ENCODE measurements around the gene PLPPR4.

PLPPR4 gene

DNA sequence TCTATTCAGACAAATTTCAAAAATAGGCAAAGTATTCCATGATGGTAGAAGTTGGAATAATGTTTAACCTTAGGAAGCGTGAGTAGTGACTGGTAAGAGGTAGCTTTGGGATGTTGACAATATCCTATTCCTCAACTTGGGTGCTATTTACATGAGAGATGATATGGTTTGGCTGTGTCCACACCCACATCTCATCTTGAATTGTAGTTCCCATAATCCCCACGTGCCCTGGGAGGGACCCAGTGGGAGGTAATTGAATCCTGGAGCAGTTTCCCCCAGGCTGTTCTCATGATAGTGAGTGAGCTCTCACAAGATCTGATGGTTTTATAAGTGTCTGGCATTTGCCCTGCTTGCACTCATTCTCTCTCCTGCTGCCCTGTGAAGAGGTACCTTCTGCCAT is 67.3 kb downstream of the PLPPR4 start:
- Histone ChIP-seq H3K18ac (ENCODE audit: low read length) (no peak overlapping the region), H3K27ac (ENCODE audit: low read depth, low read length) (no peak overlapping the region), H3K4me3 (ENCODE audit: low read depth, low read length) (no peak overlapping the region), H3K79me2 (ENCODE audit: control insufficient read depth, insufficient read depth, low read length, poor library complexity) (no peaks in the 10 kb centered on the region), H4K91ac (ENCODE audit: low read depth, low read length) (no peak overlapping the region), H3K79me1 (ENCODE audit: low read length) (no peaks in the 10 kb centered on the region), H2BK120ac (ENCODE audit: insufficient read depth, low read length, poor library complexity) (no peak overlapping the region), H3K36me3 (ENCODE audit: control insufficient read depth in 1 of 2, insufficient read depth in 2 of 2, low read length in 2 of 2) (no peaks in the 10 kb centered on the region), H2BK5ac (ENCODE audit: low read depth, low read length, poor library complexity) (no peak overlapping the region), H2BK12ac (ENCODE audit: low read length) (no peak overlapping the region), H3K4ac (ENCODE audit: low read depth, low read length) (no peak overlapping the region), H3K9ac (ENCODE audit: low read length) (no peak overlapping the region), H3K4me2 (ENCODE audit: low read length) (no peak overlapping the region), H4K12ac (ENCODE audit: low read depth, low read length) (no peak overlapping the region), H3K14ac (ENCODE audit: low read length) (no peak overlapping the region), H3K9me3 (ENCODE audit: insufficient read depth, low read depth, low read length) (no peaks in the 10 kb centered on the region), H2AK5ac (ENCODE audit: low read length) (no peak overlapping the region), H3K27me3 (ENCODE audit: insufficient read depth, low read length) (no peaks in the 10 kb centered on the region), H3K4me1 (ENCODE audit: control insufficient read depth in 1 of 2, insufficient read depth in 2 of 2, low read length in 2 of 2) (peaks cover 0 to 3% of the 10 kb centered on the region in 2 experiments), H4K8ac (ENCODE audit: low read depth, low read length) (no peak overlapping the region), H3K23ac (ENCODE audit: low read length) (no peak overlapping the region), H2AFZ (ENCODE audit: insufficient read depth, low read length, poor library complexity) (no peak overlapping the region)
- no CpG with 5 or more reads among the region's 2 CpGs for WGBS (ENCODE audit: extremely low coverage, insufficient coverage, insufficient read length)
- DNase-seq = no peak

DNA sequence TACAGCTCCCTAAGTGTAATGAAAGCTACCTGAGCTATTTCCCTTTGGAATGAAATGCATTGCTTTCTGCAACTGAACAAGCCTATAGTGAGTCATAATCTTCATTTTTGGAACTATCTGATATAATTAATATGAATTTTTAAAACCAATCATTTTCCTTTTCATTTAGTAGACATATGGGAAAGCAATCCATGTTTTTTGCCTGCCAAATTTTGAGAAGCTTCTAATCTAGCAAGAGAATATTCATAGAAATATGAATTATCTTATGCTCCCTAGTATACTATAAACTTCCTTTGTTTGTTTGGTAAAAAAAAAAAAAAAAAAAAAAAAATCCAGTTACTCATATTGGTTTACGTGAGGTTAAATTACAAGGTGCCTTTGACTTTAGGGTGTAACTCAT is 68.3 kb downstream of the PLPPR4 start:
- H4K8ac ChIP-seq (ENCODE audit: low read depth, low read length) = no peak overlapping the region
- no peaks in the 10 kb centered on the region for H3K27me3 ChIP-seq (ENCODE audit: insufficient read depth, low read length)
- no peak overlapping the region for H3K23ac ChIP-seq (ENCODE audit: low read length)
- H3K79me2 ChIP-seq (ENCODE audit: control insufficient read depth, insufficient read depth, low read length, poor library complexity) = no peaks in the 10 kb centered on the region
- H3K9ac ChIP-seq (ENCODE audit: low read length) = no peak overlapping the region
- H3K14ac ChIP-seq (ENCODE audit: low read length) = no peak overlapping the region
- no peaks in the 10 kb centered on the region for H3K4me1 ChIP-seq (ENCODE audit: control insufficient read depth in 1 of 2, insufficient read depth in 2 of 2, low read length in 2 of 2)
- no peaks in the 10 kb centered on the region for H3K79me1 ChIP-seq (ENCODE audit: low read length)
- H3K4ac ChIP-seq (ENCODE audit: low read depth, low read length) = no peak overlapping the region
- H2AK5ac ChIP-seq (ENCODE audit: low read length) = no peak overlapping the region
- no CpG with 5 or more reads among the region's 1 CpG for WGBS (ENCODE audit: extremely low coverage, insufficient coverage, insufficient read length)
- no peak overlapping the region for H2BK120ac ChIP-seq (ENCODE audit: insufficient read depth, low read length, poor library complexity)
- H2BK12ac ChIP-seq (ENCODE audit: low read length) = no peak overlapping the region
- H4K91ac ChIP-seq (ENCODE audit: low read depth, low read length) = no peak overlapping the region
- H4K12ac ChIP-seq (ENCODE audit: low read depth, low read length) = no peak overlapping the region
- no peaks in the 10 kb centered on the region for H3K36me3 ChIP-seq (ENCODE audit: control insufficient read depth in 1 of 2, insufficient read depth in 2 of 2, low read length in 2 of 2)
- H3K9me3 ChIP-seq (ENCODE audit: insufficient read depth, low read depth, low read length) = no peaks in the 10 kb centered on the region
- H2BK5ac ChIP-seq (ENCODE audit: low read depth, low read length, poor library complexity) = no peak overlapping the region
- no peak for DNase-seq
- no peak overlapping the region for H2AFZ ChIP-seq (ENCODE audit: insufficient read depth, low read length, poor library complexity)
- no peak overlapping the region for H3K18ac ChIP-seq (ENCODE audit: low read length)
- H3K27ac ChIP-seq (ENCODE audit: low read depth, low read length) = no peak overlapping the region
- no peak overlapping the region for H3K4me2 ChIP-seq (ENCODE audit: low read length)
- H3K4me3 ChIP-seq (ENCODE audit: low read depth, low read length) = no peak overlapping the region

DNA sequence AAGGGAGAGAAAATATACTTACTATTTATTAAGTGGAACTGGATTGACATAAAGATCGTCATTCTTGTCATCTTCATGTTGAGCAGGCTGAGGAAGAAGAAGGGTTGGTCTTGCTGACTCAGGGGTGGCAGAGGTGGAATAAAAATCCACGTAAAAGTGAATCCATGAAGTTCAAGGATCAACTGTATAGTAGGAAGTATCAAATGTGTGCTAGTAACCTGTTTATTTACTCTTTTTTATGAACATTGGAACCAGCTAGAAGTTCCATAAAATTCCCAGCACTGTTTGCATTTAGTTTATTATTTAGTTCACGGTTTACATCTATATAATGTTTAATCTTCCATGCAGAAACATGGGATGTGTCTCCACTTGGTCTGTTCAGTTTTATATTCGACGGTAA is 70.7 kb downstream of the PLPPR4 start:
- no peak overlapping the region for H2AK5ac ChIP-seq (ENCODE audit: low read length)
- H2BK5ac ChIP-seq (ENCODE audit: low read depth, low read length, poor library complexity) = no peak overlapping the region
- no peaks in the 10 kb centered on the region for H3K79me2 ChIP-seq (ENCODE audit: control insufficient read depth, insufficient read depth, low read length, poor library complexity)
- no peak overlapping the region for H4K8ac ChIP-seq (ENCODE audit: low read depth, low read length)
- no peak overlapping the region for H3K4me3 ChIP-seq (ENCODE audit: low read depth, low read length)
- H3K27me3 ChIP-seq (ENCODE audit: insufficient read depth, low read length) = no peaks in the 10 kb centered on the region
- H3K9me3 ChIP-seq (ENCODE audit: insufficient read depth, low read depth, low read length) = no peaks in the 10 kb centered on the region
- H3K36me3 ChIP-seq (ENCODE audit: control insufficient read depth in 1 of 2, insufficient read depth in 2 of 2, low read length in 2 of 2) = no peaks in the 10 kb centered on the region
- no peak overlapping the region for H3K9ac ChIP-seq (ENCODE audit: low read length)
- H3K14ac ChIP-seq (ENCODE audit: low read length) = no peak overlapping the region
- WGBS (ENCODE audit: extremely low coverage, insufficient coverage, insufficient read length) = no CpG with 5 or more reads among the region's 5 CpGs
- no peak overlapping the region for H4K91ac ChIP-seq (ENCODE audit: low read depth, low read length)
- no peak overlapping the region for H2BK12ac ChIP-seq (ENCODE audit: low read length)
- no peaks in the 10 kb centered on the region for H3K79me1 ChIP-seq (ENCODE audit: low read length)
- H2BK120ac ChIP-seq (ENCODE audit: insufficient read depth, low read length, poor library complexity) = no peak overlapping the region
- no peak overlapping the region for H3K4ac ChIP-seq (ENCODE audit: low read depth, low read length)
- no peak overlapping the region for H3K27ac ChIP-seq (ENCODE audit: low read depth, low read length)
- no peak overlapping the region for H4K12ac ChIP-seq (ENCODE audit: low read depth, low read length)
- H2AFZ ChIP-seq (ENCODE audit: insufficient read depth, low read length, poor library complexity) = no peak overlapping the region
- H3K23ac ChIP-seq (ENCODE audit: low read length) = no peak overlapping the region
- H3K4me2 ChIP-seq (ENCODE audit: low read length) = no peak overlapping the region
- no peaks in the 10 kb centered on the region for H3K4me1 ChIP-seq (ENCODE audit: control insufficient read depth in 1 of 2, insufficient read depth in 2 of 2, low read length in 2 of 2)
- no peak overlapping the region for H3K18ac ChIP-seq (ENCODE audit: low read length)
- no peak for DNase-seq

DNA sequence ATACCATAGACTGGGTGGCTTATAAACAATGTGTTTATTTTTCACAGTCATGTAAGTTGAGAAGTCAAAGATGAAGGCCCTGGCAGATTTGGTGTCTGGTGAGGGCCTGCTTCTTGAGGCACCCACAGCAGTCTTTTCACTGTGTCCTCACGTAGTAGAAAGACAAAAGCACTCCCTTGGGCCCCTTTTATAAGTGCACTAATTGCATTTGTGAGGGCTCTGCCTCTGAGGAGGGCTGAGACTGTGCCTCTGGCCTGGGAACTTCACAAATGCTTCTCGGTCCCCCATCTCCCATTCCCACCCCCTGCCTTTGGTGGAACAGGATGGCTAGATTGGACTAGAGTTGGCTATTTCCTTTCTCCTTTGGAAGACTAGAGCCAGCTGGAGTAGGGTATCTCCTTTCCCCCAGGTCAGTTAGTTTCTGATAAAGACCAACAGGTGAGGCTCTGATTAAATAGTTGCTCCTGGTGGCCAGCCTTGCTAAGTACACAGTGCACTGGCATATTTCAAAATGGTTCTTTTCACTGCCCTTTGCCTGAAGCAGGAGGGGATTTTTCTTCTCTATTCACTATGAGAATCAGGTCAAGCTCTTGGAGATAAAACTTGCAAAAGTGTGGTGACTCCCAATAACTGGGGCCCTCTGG is 82.9 kb downstream of the PLPPR4 start:
- DNase-seq = no peak
- Histone ChIP-seq H4K12ac (ENCODE audit: low read depth, low read length) (no peak overlapping the region), H3K9ac (ENCODE audit: low read length) (no peak overlapping the region), H3K79me1 (ENCODE audit: low read length) (no peaks in the 10 kb centered on the region), H3K36me3 (ENCODE audit: control insufficient read depth in 1 of 2, insufficient read depth in 2 of 2, low read length in 2 of 2) (no peaks in the 10 kb centered on the region), H3K4ac (ENCODE audit: low read depth, low read length) (no peak overlapping the region), H2AFZ (ENCODE audit: insufficient read depth, low read length, poor library complexity) (no peak overlapping the region), H2BK5ac (ENCODE audit: low read depth, low read length, poor library complexity) (no peak overlapping the region), H3K4me1 (ENCODE audit: control insufficient read depth in 1 of 2, insufficient read depth in 2 of 2, low read length in 2 of 2) (no peaks in the 10 kb centered on the region), H3K23ac (ENCODE audit: low read length) (no peak overlapping the region), H3K14ac (ENCODE audit: low read length) (no peak overlapping the region), H3K4me3 (ENCODE audit: low read depth, low read length) (no peak overlapping the region), H2AK5ac (ENCODE audit: low read length) (no peak overlapping the region), H3K27ac (ENCODE audit: low read depth, low read length) (no peak overlapping the region), H4K8ac (ENCODE audit: low read depth, low read length) (no peak overlapping the region), H2BK120ac (ENCODE audit: insufficient read depth, low read length, poor library complexity) (no peak overlapping the region), H4K91ac (ENCODE audit: low read depth, low read length) (no peak overlapping the region), H3K4me2 (ENCODE audit: low read length) (no peak overlapping the region), H3K27me3 (ENCODE audit: insufficient read depth, low read length) (no peaks in the 10 kb centered on the region), H3K79me2 (ENCODE audit: control insufficient read depth, insufficient read depth, low read length, poor library complexity) (no peaks in the 10 kb centered on the region), H3K18ac (ENCODE audit: low read length) (no peak overlapping the region), H2BK12ac (ENCODE audit: low read length) (no peak overlapping the region), H3K9me3 (ENCODE audit: insufficient read depth, low read depth, low read length) (no peaks in the 10 kb centered on the region)
- WGBS (ENCODE audit: extremely low coverage, insufficient coverage, insufficient read length) = no CpG with 5 or more reads among the region's 2 CpGs

Data from trophoblast cell (in vitro differentiated cells and primary cell).